GM12878 (cell line): Measurements from ENCODE around the gene ADRA2C. TPM values are rescaled to one million over a fixed set of nuclear protein-coding genes. Genes with fewer than 3 reads are reported as not detected.

Experiments
- ATAC-seq: fragments of 200-7000 bp; cut with Tn5 transposase; 3 replicates; pipeline ENCODE4 v1.9.1; 2020; ENCODE audit warnings: mild to moderate bottlenecking, moderate library complexity
- BruUV-seq: library from RNA; stranded (reverse); fragments of 400-500 nt; replicated peaks from 2 replicates; lab custom pipeline; 2021; lab: Mats Ljungman, UMichigan
- CTCF ChIA-PET: fragments of 300-600 bp; sonication (Branson Sonifier 250); formaldehyde crosslinking; extraction: SDS; loops from one replicate; lab custom pipeline; 2021; ENCODE audit warnings: inconsistent platforms; lab: Yijun Ruan, JAX
- POLR2A ChIA-PET: fragments of 350-600 bp; formaldehyde crosslinking; extraction: SDS; loops from one replicate; lab custom pipeline; 2021; ENCODE audit warnings: inconsistent platforms; lab: Charles Lee
- RAD21 ChIA-PET: fragments of 300-600 bp; sonication (Branson Sonifier 250); formaldehyde crosslinking; loops from one replicate; lab custom pipeline; 2023; ENCODE audit warnings: antibody characterized with exemption; ENCODE audit not compliant: unreplicated experiment; lab: Charles Lee
- SMC1A ChIA-PET: fragments of 300-600 bp; sonication (Branson Sonifier 250); formaldehyde crosslinking; loops from one replicate; lab custom pipeline; 2023; ENCODE audit not compliant: unreplicated experiment, uncharacterized antibody; lab: Charles Lee
- DNase-seq: peaks from one replicate; pipeline ENCODE4 v3.0.0-alpha.2; 2011; ENCODE audit warnings: low read depth, low spot score
- FAIRE-seq: peaks from 3 replicates; lab custom pipeline; 2011; peaks lifted over from hg19 to GRCh38; lab: Jason Lieb, UNC
- H2AFZ ChIP-seq: 2 replicates; pipeline ENCODE4 v1.6.0; 2011; ENCODE audit warnings: low read depth, low read length, control low read depth; ENCODE audit not compliant: control insufficient read depth
- H3K27ac ChIP-seq: 2 replicates; pipeline ENCODE4 v1.5.1; 2011; ENCODE audit warnings: control low read depth; ENCODE audit not compliant: control insufficient read depth, insufficient read depth
- H3K27me3 ChIP-seq, 2 experiments: replicated peaks in 1 of 2; 2 replicates each; pipeline versions ENCODE4 v1.6.0 to v1.6.1; 2011; ENCODE audit warnings: low read length in 1 of 2; ENCODE audit not compliant: control insufficient read depth in 2 of 2, insufficient read depth in 2 of 2
- H3K36me3 ChIP-seq, 2 experiments: 2 replicates each; pipeline ENCODE4 v1.5.1; 2011; ENCODE audit warnings: low read length in 1 of 2; ENCODE audit not compliant: control insufficient read depth in 2 of 2, insufficient read depth in 2 of 2
- H3K4me1 ChIP-seq: 2 replicates; pipeline ENCODE4 v1.6.1; 2011; ENCODE audit warnings: mild to moderate bottlenecking, low read length, moderate library complexity, mixed read lengths; ENCODE audit not compliant: control insufficient read depth, insufficient read depth
- H3K4me2 ChIP-seq: 2 replicates; pipeline ENCODE4 v1.6.0; 2011; ENCODE audit warnings: control low read depth; ENCODE audit not compliant: control insufficient read depth, insufficient read depth
- H3K4me3 ChIP-seq: fragments of 200-600 bp; sonication (generic); 2 replicates; pipeline ENCODE4 v1.5.1; 2016
- H3K79me2 ChIP-seq: 2 replicates; pipeline ENCODE4 v1.6.0; 2011; ENCODE audit warnings: low read length; ENCODE audit not compliant: control insufficient read depth, insufficient read depth
- H3K9ac ChIP-seq: 2 replicates; pipeline ENCODE4 v1.8.0; 2011; ENCODE audit warnings: low read length, control low read depth, mixed read lengths; ENCODE audit not compliant: control insufficient read depth, insufficient read depth
- H3K9me3 ChIP-seq: replicated peaks from 3 replicates; pipeline ENCODE4 v1.5.1; 2011; ENCODE audit warnings: mild to moderate bottlenecking, low read length; ENCODE audit not compliant: control insufficient read depth, insufficient read depth
- H4K20me1 ChIP-seq: 2 replicates; pipeline ENCODE4 v1.6.0; 2011; ENCODE audit not compliant: control insufficient read depth, insufficient read depth
- CBFB ChIP-seq: IDR thresholded peaks from 2 replicates; pipeline ENCODE4 v1.6.1; 2016; ENCODE audit warnings: antibody characterized with exemption, low read depth
- CEBPB ChIP-seq, 2 experiments: fragments of 150-350 bp in 1 of 2; IDR thresholded peaks; 2 replicates each; pipeline ENCODE4 v1.6.1; 2012 to 2014; ENCODE audit warnings: low read depth in 2 of 2, low read length in 2 of 2, borderline replicate concordance in 1 of 2, inconsistent platforms in 1 of 2
- CTCF ChIP-seq, 3 experiments: IDR thresholded peaks in 2 of 3; conservative IDR thresholded peaks in 1 of 3; 2 replicates each; pipeline ENCODE4 v1.5.1; 2011; ENCODE audit warnings: low read depth in 3 of 3, low read length in 3 of 3, mild to moderate bottlenecking in 3 of 3, control low read depth in 2 of 3, moderate library complexity in 2 of 3, inconsistent platforms in 1 of 3, mixed read lengths in 1 of 3; ENCODE audit not compliant: control insufficient read depth in 2 of 3, insufficient read depth in 1 of 3; ENCODE audit errors: extremely low read depth in 1 of 3
- DPF2 ChIP-seq: fragments of 450-650 bp; IDR thresholded peaks from 2 replicates; pipeline ENCODE4 v1.6.1; 2017; ENCODE audit warnings: mild to moderate bottlenecking
- E2F8 ChIP-seq: fragments of 450-650 bp; IDR thresholded peaks from 2 replicates; pipeline ENCODE4 v1.6.1; 2018; ENCODE audit warnings: mild to moderate bottlenecking, low read depth, moderate library complexity; ENCODE audit not compliant: partially characterized antibody
- IRF4 ChIP-seq: IDR thresholded peaks from 2 replicates; pipeline ENCODE4 v1.6.1; 2011; ENCODE audit warnings: low read depth, low read length
- NFIC ChIP-seq: IDR thresholded peaks from 2 replicates; pipeline ENCODE4 v1.6.1; 2012; ENCODE audit warnings: low read depth, mild to moderate bottlenecking, inconsistent platforms, low read length, moderate library complexity
- NFYB ChIP-seq: IDR thresholded peaks from 2 replicates; pipeline ENCODE4 v1.6.1; 2011; ENCODE audit warnings: low read depth, mild to moderate bottlenecking, low read length, improper control_type of control experiment, moderate library complexity; ENCODE audit not compliant: insufficient read depth
- RAD21 ChIP-seq: IDR thresholded peaks from 2 replicates; pipeline ENCODE4 v1.6.1; 2011; ENCODE audit warnings: mild to moderate bottlenecking, low read depth, low read length, moderate library complexity; ENCODE audit not compliant: insufficient read depth
- RUNX3 ChIP-seq: IDR thresholded peaks from 2 replicates; pipeline ENCODE4 v1.6.1; 2012; ENCODE audit warnings: low read length, inconsistent platforms
- SUPT20H ChIP-seq: IDR thresholded peaks from 2 replicates; pipeline ENCODE4 v1.6.1; 2011; ENCODE audit warnings: low read depth, mild to moderate bottlenecking, low read length, moderate library complexity, borderline replicate concordance; ENCODE audit not compliant: control insufficient read depth
- ZBTB33 ChIP-seq: fragments of 450-650 bp; IDR thresholded peaks from 2 replicates; pipeline ENCODE4 v1.6.1; 2017; ENCODE audit warnings: mild to moderate bottlenecking
- ZSCAN29 ChIP-seq: fragments of 450-650 bp; IDR thresholded peaks from 2 replicates; pipeline ENCODE4 v1.6.1; 2017; ENCODE audit warnings: mild to moderate bottlenecking, moderate library complexity
- WGBS: methylation state at CpG from one replicate; pipeline ENCODE4 v1.1.6; 2016; ENCODE audit warnings: low lambda C conversion rate; ENCODE audit not compliant: insufficient replicate concordance, insufficient coverage; ENCODE audit errors: missing lambda C conversion rate; 5-methylcytosine and 5-hydroxymethylcytosine counted together
- in situ Hi-C: fragments of 300-500 bp; cut with MboI; formaldehyde crosslinking; loops from 9 replicates; pipeline ENCODE4 v1.14.3; 2018; ENCODE audit warnings: mixed read lengths
- intact Hi-C: fragments of 100-400 bp; cut with micrococcal nuclease; formaldehyde crosslinking; loops from one replicate; pipeline ENCODE4 v1.14.2; 2022; ENCODE audit not compliant: unreplicated experiment
- polyA plus RNA-seq, 11 experiments: library from polyadenylated mRNA; depleted of rRNA in 4 of 11; unstranded in 6 of 11; stranded (reverse) in 5 of 11; fragments of >200 nt; fragmentation: Nextera tagmentation in 4 of 11; fragmentation: Illumina TruSeq in 1 of 11; extraction: Ambion mirVana in 4 of 11; extraction: Trizol in 1 of 11; gene quantifications; 1 replicate in 1 of 11; 2 replicates in 10 of 11; pipeline versions ENCODE4 v1.2.1 to v1.2.3, GENCODE V29; 2011 to 2016; ENCODE audit warnings: inconsistent platforms in 2 of 11, missing spikeins in 2 of 11, low read depth in 1 of 11
- total RNA-seq, 4 experiments: library from RNA; depleted of rRNA in 3 of 4; stranded (reverse); fragments of >200 nt in 3 of 4; fragmentation: Illumina TruSeq in 1 of 4; extraction: Trizol in 1 of 4; gene quantifications; 2 replicates each; pipeline versions ENCODE4 v1.2.1 to v1.2.3, GENCODE V29; 2013 to 2021
- TF ChIP-seq, protein P1 (sequence below): fragments of 450-650 bp; conservative IDR thresholded peaks from 2 replicates; pipeline ENCODE4 v1.6.1; 2017; ENCODE audit warnings: mild to moderate bottlenecking, moderate library complexity

The ADRA2C gene
- total and polyA plus RNA-seq, 10 of the 15 experiments (the other 5 are each of a cell fraction or from before 2014, with no cell fraction given) = 0.15 TPM; not detected in 9

DNA sequence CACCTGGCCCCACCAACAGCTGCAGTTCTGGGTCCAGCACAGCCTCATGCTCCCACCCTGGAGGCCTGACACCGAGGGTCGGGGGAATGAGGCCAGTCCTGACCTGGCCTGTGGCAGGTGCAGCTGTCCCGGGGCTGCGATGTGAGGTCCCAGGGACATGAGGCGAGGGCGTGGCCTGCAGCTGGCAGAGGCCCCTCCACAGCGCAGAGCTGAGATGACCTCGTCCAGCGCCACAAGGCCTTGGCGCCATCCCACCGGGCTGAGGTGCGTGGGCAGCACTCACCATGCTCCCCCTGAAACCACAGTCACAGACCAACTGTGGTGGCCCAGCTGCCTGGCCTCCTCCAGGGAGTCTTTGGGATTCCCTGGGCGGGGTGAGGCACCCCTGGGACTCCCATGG lies 26.6 kb upstream of the ADRA2C start:
- H3K4me3 ChIP-seq = no peak overlapping the region
- in situ Hi-C loops (no loop called here), intact Hi-C loops (no loop called here)
- ATAC-seq (no peak), FAIRE-seq (no peak), DNase-seq (no peak)
- H3K4me2 ChIP-seq = no peak overlapping the region
- 28% methylated on average over 11 of the region's 13 CpGs for WGBS
- ChIA-PET SMC1A (no interaction called here), RAD21 (no interaction called here), CTCF (no interaction called here), POLR2A (no interaction called here)
- BruUV-seq = no TSS peak
- H3K27ac ChIP-seq = no peak overlapping the region
- no peak overlapping the region for H2AFZ ChIP-seq
- no peaks in the 10 kb centered on the region for H3K4me1 ChIP-seq
- no peaks in the 10 kb centered on the region for H3K36me3 ChIP-seq
- no peaks in the 10 kb centered on the region; a peak in 2 of 4 replicates for H3K27me3 ChIP-seq
- peaks cover 2% of the 10 kb centered on the region; the same call in 2 of the 3 replicates for H3K9me3 ChIP-seq
- no peak overlapping the region for H3K9ac ChIP-seq
- no peaks in the 10 kb centered on the region for H4K20me1 ChIP-seq
- H3K79me2 ChIP-seq = no peaks in the 10 kb centered on the region
- TF ChIP-seq, protein P1, sequence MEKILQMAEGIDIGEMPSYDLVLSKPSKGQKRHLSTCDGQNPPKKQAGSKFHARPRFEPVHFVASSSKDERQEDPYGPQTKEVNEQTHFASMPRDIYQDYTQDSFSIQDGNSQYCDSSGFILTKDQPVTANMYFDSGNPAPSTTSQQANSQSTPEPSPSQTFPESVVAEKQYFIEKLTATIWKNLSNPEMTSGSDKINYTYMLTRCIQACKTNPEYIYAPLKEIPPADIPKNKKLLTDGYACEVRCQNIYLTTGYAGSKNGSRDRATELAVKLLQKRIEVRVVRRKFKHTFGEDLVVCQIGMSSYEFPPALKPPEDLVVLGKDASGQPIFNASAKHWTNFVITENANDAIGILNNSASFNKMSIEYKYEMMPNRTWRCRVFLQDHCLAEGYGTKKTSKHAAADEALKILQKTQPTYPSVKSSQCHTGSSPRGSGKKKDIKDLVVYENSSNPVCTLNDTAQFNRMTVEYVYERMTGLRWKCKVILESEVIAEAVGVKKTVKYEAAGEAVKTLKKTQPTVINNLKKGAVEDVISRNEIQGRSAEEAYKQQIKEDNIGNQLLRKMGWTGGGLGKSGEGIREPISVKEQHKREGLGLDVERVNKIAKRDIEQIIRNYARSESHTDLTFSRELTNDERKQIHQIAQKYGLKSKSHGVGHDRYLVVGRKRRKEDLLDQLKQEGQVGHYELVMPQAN = no peak
- TF ChIP-seq SUPT20H (no peak), CTCF (IDR thresholded peaks at IDR 0.05 in 2 of 3, conservative IDR thresholded peaks at IDR 0.05 in 1 of 3; ENCODE audit: control insufficient read depth in 2 of 3, extremely low read depth in 1 of 3, insufficient read depth in 1 of 3, low read depth in 3 of 3, low read length in 3 of 3) (no peak), DPF2 (no peak), ZSCAN29 (no peak), CBFB (no peak), NFIC (no peak), ZBTB33 (no peak), NFYB (no peak), RUNX3 (no peak), E2F8 (no peak), RAD21 (no peak), IRF4 (no peak), CEBPB (IDR thresholded peaks at IDR 0.05; ENCODE audit: borderline replicate concordance in 1 of 2, low read depth in 2 of 2, low read length in 2 of 2) (no peak)
